ENCODE data around the gene SH3D19.
"Not testable (repeated sequence)": the region's sequence is repeated elsewhere in the genome, so short reads cannot be mapped to it uniquely, and the experiment has no call there.

SH3D19 gene

GRCh38 chr4:151251603-151252304 is 73.7 kb downstream of the SH3D19 start:
- in situ Hi-C loops (cut with HindIII; ENCODE audit: low pct_unique_long_range_greater_than_20kb, low sequenced_read_pairs): no loop called here
- TF ChIP-seq JUND (IDR thresholded peaks at IDR 0.05; ENCODE audit: low read depth): no peak
- DNase-seq (ENCODE audit: low read depth in 1 of 2, low spot score in 1 of 2): no peak

- DNase-seq (ENCODE audit: low read depth in 1 of 2, low spot score in 1 of 2): no peak
- TF ChIP-seq JUND (IDR thresholded peaks at IDR 0.05; ENCODE audit: low read depth): no peak
- in situ Hi-C loops (cut with HindIII; ENCODE audit: low pct_unique_long_range_greater_than_20kb, low sequenced_read_pairs): no loop called here
Observed at GRCh38 chr4:151250706-151251105, 74.7 kb downstream of the SH3D19 start.

- no peak for DNase-seq (ENCODE audit: low read depth in 1 of 2, low spot score in 1 of 2)
- TF ChIP-seq JUND (IDR thresholded peaks at IDR 0.05; ENCODE audit: low read depth): no peak
- in situ Hi-C loops (cut with HindIII; ENCODE audit: low pct_unique_long_range_greater_than_20kb, low sequenced_read_pairs): no loop called here
Observed at GRCh38 chr4:151248519-151248918, 76.9 kb downstream of the SH3D19 start.

- DNase-seq (ENCODE audit: low read depth in 1 of 2, low spot score in 1 of 2): no peak
- no peak for TF ChIP-seq JUND (IDR thresholded peaks at IDR 0.05; ENCODE audit: low read depth)
- in situ Hi-C loops (cut with HindIII; ENCODE audit: low pct_unique_long_range_greater_than_20kb, low sequenced_read_pairs): no loop called here
Observed at GRCh38 chr4:151247395-151247794, 78.0 kb downstream of the SH3D19 start.

- no peak for DNase-seq (ENCODE audit: low read depth in 1 of 2, low spot score in 1 of 2)
- in situ Hi-C loops (cut with HindIII; ENCODE audit: low pct_unique_long_range_greater_than_20kb, low sequenced_read_pairs): no loop called here
- TF ChIP-seq JUND (IDR thresholded peaks at IDR 0.05; ENCODE audit: low read depth): no peak
Observed at GRCh38 chr4:151246742-151247141, 78.7 kb downstream of the SH3D19 start.

GRCh38 chr4:151242305-151242704 is 83.1 kb downstream of the SH3D19 start:
- in situ Hi-C loops (cut with HindIII; ENCODE audit: low pct_unique_long_range_greater_than_20kb, low sequenced_read_pairs): no loop called here
- DNase-seq (ENCODE audit: low read depth in 1 of 2, low spot score in 1 of 2): no peak

GRCh38 chr4:151239608-151240007 is 85.8 kb downstream of the SH3D19 start:
- TF ChIP-seq JUND (IDR thresholded peaks at IDR 0.05; ENCODE audit: low read depth): no peak
- in situ Hi-C loops (cut with HindIII; ENCODE audit: low pct_unique_long_range_greater_than_20kb, low sequenced_read_pairs): no loop called here
- no peak for DNase-seq (ENCODE audit: low read depth in 1 of 2, low spot score in 1 of 2)

More at GRCh38 chr4:151242305-151242704, 83.1 kb downstream of the SH3D19 start:
- TF ChIP-seq JUND (IDR thresholded peaks at IDR 0.05; ENCODE audit: low read depth): no peak

- in situ Hi-C loops (cut with HindIII; ENCODE audit: low pct_unique_long_range_greater_than_20kb, low sequenced_read_pairs): no loop called here
- TF ChIP-seq JUND (IDR thresholded peaks at IDR 0.05; ENCODE audit: low read depth): no peak
- DNase-seq (ENCODE audit: low read depth in 1 of 2, low spot score in 1 of 2): no peak
Observed at GRCh38 chr4:151238477-151238876, 86.9 kb downstream of the SH3D19 start.

GRCh38 chr4:151236036-151236435 is 89.4 kb downstream of the SH3D19 start:
- DNase-seq (ENCODE audit: low read depth in 1 of 2, low spot score in 1 of 2): no peak
- no peak for TF ChIP-seq JUND (IDR thresholded peaks at IDR 0.05; ENCODE audit: low read depth)
- in situ Hi-C loops (cut with HindIII; ENCODE audit: low pct_unique_long_range_greater_than_20kb, low sequenced_read_pairs): no loop called here

GRCh38 chr4:151235373-151235772 is 90.0 kb downstream of the SH3D19 start:
- DNase-seq (ENCODE audit: low read depth in 1 of 2, low spot score in 1 of 2); in situ Hi-C loops (cut with HindIII; ENCODE audit: low pct_unique_long_range_greater_than_20kb, low sequenced_read_pairs): not testable (repeated sequence)

- no peak for TF ChIP-seq JUND (IDR thresholded peaks at IDR 0.05; ENCODE audit: low read depth)
- in situ Hi-C loops (cut with HindIII; ENCODE audit: low pct_unique_long_range_greater_than_20kb, low sequenced_read_pairs): no loop called here
- no peak for DNase-seq (ENCODE audit: low read depth in 1 of 2, low spot score in 1 of 2)
Observed at GRCh38 chr4:151233600-151233999, 91.8 kb downstream of the SH3D19 start.

GRCh38 chr4:151231915-151232595 is 93.3 kb downstream of the SH3D19 start:
- in situ Hi-C loops (cut with HindIII; ENCODE audit: low pct_unique_long_range_greater_than_20kb, low sequenced_read_pairs): no loop called here
- TF ChIP-seq JUND (IDR thresholded peaks at IDR 0.05; ENCODE audit: low read depth): no peak
- no peak for DNase-seq (ENCODE audit: low read depth in 1 of 2, low spot score in 1 of 2)

All from T47D (cell line).